ENCODE data around the gene RBM33. TPM values are rescaled to one million over a fixed set of nuclear protein-coding genes. Genes with fewer than 3 reads are reported as not detected.

Gene RBM33
- total and polyA plus RNA-seq, 7 donors, result 11.6 to 49.3 (median 40.4) TPM

GRCh38 chr7:155604504-155604997, 39.9 kb upstream of the RBM33 start:
- TF ChIP-seq CTCF (IDR thresholded peaks at IDR 0.05), result no peak
- no peaks in the 10 kb centered on the region for H3K36me3 ChIP-seq (ENCODE audit: insufficient read depth in 1 of 2, low read depth in 1 of 2)
- no peak overlapping the region for H3K27ac ChIP-seq
- H3K27me3 ChIP-seq (ENCODE audit: insufficient read depth in 3 of 3, low read length in 2 of 3), result peaks cover 0 to 7% (median 0%) of the 10 kb centered on the region in 3 donors
- intact Hi-C loops (cut with DNase I), result no loop called here
- DNase-seq (no peak), ATAC-seq (peak in 3 of 4 donors; percentile 40 to 83 (median 58))
- no peaks in the 10 kb centered on the region for H3K4me1 ChIP-seq
- H3K9me3 ChIP-seq, result no peaks in the 10 kb centered on the region
- H3K4me3 ChIP-seq, result no peak overlapping the region
- WGBS, 3 donors, result 32 to 42% (median 41%) methylated on average over 8 of the region's 8 CpGs

GRCh38 chr7:155609185-155609584, 35.3 kb upstream of the RBM33 start:
- WGBS, 3 donors, result 88 to 92% (median 90%) methylated on average over 12 of the region's 12 CpGs

GRCh38 chr7:155610633-155611193, 33.7 kb upstream of the RBM33 start:
- Histone ChIP-seq H3K9me3 (no peaks in the 10 kb centered on the region), H3K4me3 (no peak overlapping the region), H3K27ac (no peak overlapping the region), H3K27me3 (ENCODE audit: insufficient read depth in 3 of 3, low read length in 2 of 3) (no peaks in the 10 kb centered on the region), H3K4me1 (no peaks in the 10 kb centered on the region), H3K36me3 (ENCODE audit: insufficient read depth in 1 of 2, low read depth in 1 of 2) (no peaks in the 10 kb centered on the region)
- no peak for ATAC-seq
- 40 to 55% (median 44%) methylated on average over 11 of the region's 11 CpGs for WGBS, 3 donors
- no peak for TF ChIP-seq CTCF (IDR thresholded peaks at IDR 0.05)
- intact Hi-C loops (cut with DNase I), result no loop called here
- no peak for DNase-seq

More at GRCh38 chr7:155609185-155609584, 35.3 kb upstream of the RBM33 start:
- DNase-seq, result no peak
- H3K9me3 ChIP-seq, result no peaks in the 10 kb centered on the region
- H3K4me1 ChIP-seq, result no peaks in the 10 kb centered on the region
- H3K36me3 ChIP-seq (ENCODE audit: insufficient read depth in 1 of 2, low read depth in 1 of 2), result no peaks in the 10 kb centered on the region
- ATAC-seq, result no peak
- no peaks in the 10 kb centered on the region for H3K27me3 ChIP-seq (ENCODE audit: insufficient read depth in 3 of 3, low read length in 2 of 3)
- intact Hi-C loops (cut with DNase I), result no loop called here
- TF ChIP-seq CTCF (IDR thresholded peaks at IDR 0.05), result no peak
- no peak overlapping the region for H3K4me3 ChIP-seq
- no peak overlapping the region for H3K27ac ChIP-seq

- ATAC-seq (no peak), DNase-seq (no peak)
- TF ChIP-seq CTCF (IDR thresholded peaks at IDR 0.05), result no peak
- H3K4me1 ChIP-seq, result no peaks in the 10 kb centered on the region
- WGBS, 3 donors, result 80 to 88% (median 85%) methylated on average over 9 of the region's 9 CpGs
- H3K36me3 ChIP-seq (ENCODE audit: insufficient read depth in 1 of 2, low read depth in 1 of 2), result no peaks in the 10 kb centered on the region
- no peak overlapping the region for H3K27ac ChIP-seq
- no peak overlapping the region for H3K4me3 ChIP-seq
- intact Hi-C loops (cut with DNase I), result no loop called here
- H3K9me3 ChIP-seq, result no peaks in the 10 kb centered on the region
- H3K27me3 ChIP-seq (ENCODE audit: insufficient read depth in 3 of 3, low read length in 2 of 3), result no peaks in the 10 kb centered on the region
Measured at GRCh38 chr7:155611808-155612447, 32.5 kb upstream of the RBM33 start.
